ENCODE data around the gene DNAH6. TPM values are rescaled to one million over a fixed set of nuclear protein-coding genes. Genes with fewer than 3 reads are reported as not detected.
"Not testable (repeated sequence)": the region's sequence is repeated elsewhere in the genome, so short reads cannot be mapped to it uniquely, and the experiment has no call there.

The DNAH6 gene
- total RNA-seq, 2 experiments from 2014 or later: 0.45 to 0.50 TPM

GRCh38 chr2:84755096-84755495 lies 238.8 kb downstream of the DNAH6 start:
- Mint-ChIP-seq H3K4me1 (no peaks in the 10 kb centered on the region), H3K36me3 (ENCODE audit: low read depth) (no peaks in the 10 kb centered on the region), H3K27me3 (no peaks in the 10 kb centered on the region), H3K9me3 (peaks cover 4% of the 10 kb centered on the region), H3K4me3 (no peak overlapping the region), H3K27ac (no peak overlapping the region)
- POLR2A ChIA-PET: no interaction called here
- CTCF ChIA-PET: no interaction called here
- no peak for DNase-seq

- ChIA-PET CTCF (no interaction called here), POLR2A (no interaction called here)
- no peaks in the 10 kb centered on the region for H3K4me1 Mint-ChIP-seq
- H3K36me3 Mint-ChIP-seq (ENCODE audit: low read depth): no peaks in the 10 kb centered on the region
- no peak overlapping the region for H3K4me3 Mint-ChIP-seq
- no peak for DNase-seq
- H3K9me3 Mint-ChIP-seq: peaks cover 4% of the 10 kb centered on the region
- H3K27ac Mint-ChIP-seq: no peak overlapping the region
- H3K27me3 Mint-ChIP-seq: no peaks in the 10 kb centered on the region
Observed at GRCh38 chr2:84757648-84758047, 241.3 kb downstream of the DNAH6 start.

- no peaks in the 10 kb centered on the region for H3K27me3 Mint-ChIP-seq
- peaks cover 10% of the 10 kb centered on the region for H3K36me3 Mint-ChIP-seq (ENCODE audit: low read depth)
- CTCF ChIA-PET: no interaction called here
- H3K4me3 Mint-ChIP-seq: no peak overlapping the region
- no peak overlapping the region for H3K27ac Mint-ChIP-seq
- H3K4me1 Mint-ChIP-seq: peaks cover 2% of the 10 kb centered on the region
- peaks cover 9% of the 10 kb centered on the region for H3K9me3 Mint-ChIP-seq
- DNase-seq: no peak
- POLR2A ChIA-PET: no interaction called here
Observed at GRCh38 chr2:84766791-84767190, 250.5 kb downstream of the DNAH6 start.

GRCh38 chr2:84768840-84769239 lies 252.5 kb downstream of the DNAH6 start:
- peaks cover 2% of the 10 kb centered on the region for H3K4me1 Mint-ChIP-seq
- H3K36me3 Mint-ChIP-seq (ENCODE audit: low read depth): peaks cover 10% of the 10 kb centered on the region
- ChIA-PET CTCF (interaction anchor here (1.4 kb wide), 1 partner anchor 74 kb away, joined by 4 read pairs; no protein-coding TSS in a partner anchor), POLR2A (interaction anchor here (0.9 to 2.6 kb wide), 2 partner anchors 14 to 310 kb away, joined by 3 to 10 read pairs; partner anchors contain the start of gene SUCLG1)
- peaks cover 14% of the 10 kb centered on the region for H3K9me3 Mint-ChIP-seq
- no peak overlapping the region for H3K4me3 Mint-ChIP-seq
- DNase-seq: no peak
- no peak overlapping the region for H3K27ac Mint-ChIP-seq
- H3K27me3 Mint-ChIP-seq: no peaks in the 10 kb centered on the region

GRCh38 chr2:84770280-84770679 lies 254.0 kb downstream of the DNAH6 start:
- POLR2A ChIA-PET: interaction anchor here (2.6 kb wide), 1 partner anchor 12 kb away, joined by 10 read pairs; no protein-coding TSS in a partner anchor

GRCh38 chr2:84771251-84771650 lies 255.0 kb downstream of the DNAH6 start:
- H3K27me3 Mint-ChIP-seq: no peaks in the 10 kb centered on the region
- no peak overlapping the region for H3K4me3 Mint-ChIP-seq
- ChIA-PET CTCF (interaction anchor here (1.2 kb wide), 1 partner anchor 30 kb away, joined by 3 read pairs; no protein-coding TSS in a partner anchor), POLR2A (interaction anchor here (2.6 kb wide), 1 partner anchor 11 kb away, joined by 10 read pairs; no protein-coding TSS in a partner anchor)
- H3K36me3 Mint-ChIP-seq (ENCODE audit: low read depth): peaks cover 10% of the 10 kb centered on the region
- H3K27ac Mint-ChIP-seq: no peak overlapping the region
- H3K9me3 Mint-ChIP-seq: peaks cover 28% of the 10 kb centered on the region
- DNase-seq: no peak
- peaks cover 2% of the 10 kb centered on the region for H3K4me1 Mint-ChIP-seq

More at GRCh38 chr2:84770280-84770679, 254.0 kb downstream of the DNAH6 start:
- Mint-ChIP-seq H3K4me1 (peaks cover 2% of the 10 kb centered on the region), H3K27me3 (no peaks in the 10 kb centered on the region), H3K4me3 (no peak overlapping the region), H3K36me3 (ENCODE audit: low read depth) (peaks cover 10% of the 10 kb centered on the region), H3K9me3 (peaks cover 19% of the 10 kb centered on the region), H3K27ac (no peak overlapping the region)
- CTCF ChIA-PET: interaction anchor here (1.0 to 1.4 kb wide), 3 partner anchors 9 to 72 kb away, joined by 3 to 4 read pairs (median 4); no protein-coding TSS in a partner anchor
- no peak for DNase-seq

- H3K27me3 Mint-ChIP-seq, H3K4me3 Mint-ChIP-seq, POLR2A ChIA-PET, CTCF ChIA-PET, DNase-seq, H3K27ac Mint-ChIP-seq, H3K4me1 Mint-ChIP-seq: not testable (repeated sequence)
- peaks cover 12% of the 10 kb centered on the region for H3K36me3 Mint-ChIP-seq (ENCODE audit: low read depth)
- H3K9me3 Mint-ChIP-seq: peaks cover 41% of the 10 kb centered on the region
Observed at GRCh38 chr2:84773562-84773961, 257.3 kb downstream of the DNAH6 start.

- Mint-ChIP-seq H3K27me3 (no peaks in the 10 kb centered on the region), H3K9me3 (peaks cover 51% of the 10 kb centered on the region), H3K36me3 (ENCODE audit: low read depth) (peaks cover 30% of the 10 kb centered on the region), H3K27ac (no peak overlapping the region), H3K4me3 (no peak overlapping the region), H3K4me1 (peaks cover 29% of the 10 kb centered on the region)
- ChIA-PET CTCF (no interaction called here), POLR2A (interaction anchor here (0.6 kb wide), 1 partner anchor 130 kb away, joined by 3 read pairs; no protein-coding TSS in a partner anchor)
- no peak for DNase-seq
Observed at GRCh38 chr2:84776011-84776410, 259.7 kb downstream of the DNAH6 start.

GRCh38 chr2:84778911-84779690 lies 262.8 kb downstream of the DNAH6 start:
- H3K4me3 Mint-ChIP-seq: no peak overlapping the region
- peaks cover 26% of the 10 kb centered on the region for H3K36me3 Mint-ChIP-seq (ENCODE audit: low read depth)
- ChIA-PET CTCF (interaction anchor here (0.7 to 2.2 kb wide), 2 partner anchors 62 to 147 kb away, joined by 3 to 9 read pairs; no protein-coding TSS in a partner anchor), POLR2A (interaction anchor here (0.7 to 5.9 kb wide), 6 partner anchors 38 to 281 kb away, joined by 3 to 66 read pairs (median 4); no protein-coding TSS in a partner anchor)
- H3K9me3 Mint-ChIP-seq: peaks cover 39% of the 10 kb centered on the region
- peak overlapping the region; percentile 28 for H3K27ac Mint-ChIP-seq
- no peaks in the 10 kb centered on the region for H3K27me3 Mint-ChIP-seq
- peaks cover 59% of the 10 kb centered on the region for H3K4me1 Mint-ChIP-seq
- no peak for DNase-seq

- POLR2A ChIA-PET: interaction anchor here (0.7 to 5.9 kb wide), 7 partner anchors 39 to 281 kb away, joined by 3 to 66 read pairs (median 4); no protein-coding TSS in a partner anchor
- Mint-ChIP-seq H3K4me1 (peaks cover 66% of the 10 kb centered on the region), H3K36me3 (ENCODE audit: low read depth) (peaks cover 29% of the 10 kb centered on the region), H3K27ac (peak overlapping the region; percentile 28), H3K9me3 (peaks cover 39% of the 10 kb centered on the region), H3K27me3 (no peaks in the 10 kb centered on the region), H3K4me3 (no peak overlapping the region)
- DNase-seq: no peak
- CTCF ChIA-PET: interaction anchor here (0.7 to 2.2 kb wide), 3 partner anchors 38 to 146 kb away, joined by 3 to 9 read pairs (median 7); no protein-coding TSS in a partner anchor
Observed at GRCh38 chr2:84779781-84780180, 263.5 kb downstream of the DNAH6 start.

GRCh38 chr2:84781942-84782716 lies 265.8 kb downstream of the DNAH6 start:
- POLR2A ChIA-PET: interaction anchor here (0.9 to 5.9 kb wide), 20 partner anchors 11 to 757 kb away, joined by 3 to 66 read pairs (median 9); partner anchors contain the start of genes MAT2A, SUCLG1, TMSB10 and TRABD2A
- Mint-ChIP-seq H3K27ac (peak overlapping the region; percentile 97), H3K4me3 (no peak overlapping the region), H3K36me3 (ENCODE audit: low read depth) (peaks cover 35% of the 10 kb centered on the region), H3K9me3 (peaks cover 19% of the 10 kb centered on the region), H3K4me1 (peaks cover 67% of the 10 kb centered on the region), H3K27me3 (no peaks in the 10 kb centered on the region)
- peak; percentile 75 for DNase-seq
- CTCF ChIA-PET: interaction anchor here (1.0 to 2.7 kb wide), 5 partner anchors 41 to 144 kb away, joined by 3 to 18 read pairs (median 4); no protein-coding TSS in a partner anchor

- peak; percentile 58 for DNase-seq
- POLR2A ChIA-PET: interaction anchor here (0.9 to 5.9 kb wide), 20 partner anchors 10 to 756 kb away, joined by 3 to 66 read pairs (median 9); partner anchors contain the start of genes MAT2A, SUCLG1, TMSB10 and TRABD2A
Observed at GRCh38 chr2:84782717-84783442, 266.6 kb downstream of the DNAH6 start.

More at GRCh38 chr2:84782717-84783442, 266.6 kb downstream of the DNAH6 start:
- Mint-ChIP-seq H3K4me1 (peaks cover 67% of the 10 kb centered on the region), H3K4me3 (peak overlapping the region; percentile 38), H3K27ac (peak overlapping the region; percentile 97), H3K27me3 (peaks cover 2% of the 10 kb centered on the region), H3K36me3 (ENCODE audit: low read depth) (peaks cover 34% of the 10 kb centered on the region), H3K9me3 (peaks cover 15% of the 10 kb centered on the region)
- CTCF ChIA-PET: interaction anchor here (0.7 to 2.7 kb wide), 7 partner anchors 42 to 143 kb away, joined by 3 to 18 read pairs (median 4); no protein-coding TSS in a partner anchor

All from activated CD4-positive, alpha-beta memory T cell treated with anti-CD3 and anti-CD28 coated beads, Interleukin-2, amount 10 ng/mL, durations not matched to agents 7 days and 5 days (primary cell).